Ramos (cell line): ENCODE results near the gene DNAJC22.
"Not testable (repeated sequence)": the region's sequence is repeated elsewhere in the genome, so short reads cannot be mapped to it uniquely, and the experiment has no call there.

Source experiments
- in situ Hi-C: fragments of 300-500 bp; cut with MboI; formaldehyde crosslinking; loops from one replicate; pipeline ENCODE4 v1.14.3; 2022; ENCODE audit warnings: low sequenced_read_pairs; ENCODE audit not compliant: unreplicated experiment

The DNAJC22 gene

GRCh38 chr12:49367381-49368239, 20.9 kb downstream of the DNAJC22 start, which contains the start of gene SPATS2:
TSS of gene SPATS2 (plus strand) at chr12:49367462. CDS start at chr12:49461013, 93,551 bp downstream.
- in situ Hi-C loops, result loop anchor here (10.0 kb wide), 1 partner anchor 157 kb away; no protein-coding TSS in a partner anchor

GRCh38 chr12:49368240-49368600, 21.5 kb downstream of the DNAJC22 start:
- in situ Hi-C loops, result loop anchor here (10.0 kb wide), 1 partner anchor 157 kb away; no protein-coding TSS in a partner anchor

GRCh38 chr12:49369411-49370145, 22.9 kb downstream of the DNAJC22 start:
- in situ Hi-C loops, result loop anchor here (10.0 kb wide), 1 partner anchor 155 kb away; no protein-coding TSS in a partner anchor

- in situ Hi-C loops, result no loop called here
Observed at GRCh38 chr12:49370539-49370938, 23.9 kb downstream of the DNAJC22 start.

GRCh38 chr12:49375406-49375805, 28.7 kb downstream of the DNAJC22 start:
- in situ Hi-C loops, result no loop called here

- in situ Hi-C loops, result no loop called here
Observed at GRCh38 chr12:49377386-49377785, 30.7 kb downstream of the DNAJC22 start.

GRCh38 chr12:49380184-49380583, 33.5 kb downstream of the DNAJC22 start:
- in situ Hi-C loops, result not testable (repeated sequence)

GRCh38 chr12:49388682-49389386, 42.1 kb downstream of the DNAJC22 start:
- in situ Hi-C loops, result no loop called here

- in situ Hi-C loops, result no loop called here
Observed at GRCh38 chr12:49389387-49389703, 42.7 kb downstream of the DNAJC22 start.

GRCh38 chr12:49397000-49397399, 50.3 kb downstream of the DNAJC22 start:
- in situ Hi-C loops, result no loop called here

GRCh38 chr12:49400304-49400703, 53.6 kb downstream of the DNAJC22 start:
- in situ Hi-C loops, result no loop called here
